Hepatocyte (in vitro differentiated cells): ENCODE data around the gene HIRIP3. TPM values are rescaled to one million over a fixed set of nuclear protein-coding genes. Genes with fewer than 3 reads are reported as not detected.

ENCODE experiments used
- DNase-seq: peaks from one replicate; pipeline ENCODE4 v3.0.0-alpha.2; 2016; ENCODE audit warnings: low spot score
- H2AFZ ChIP-seq: fragments of 200-600 bp; sonication (generic); 2 replicates; pipeline ENCODE4 v1.6.0; 2016; ENCODE audit warnings: antibody characterized with exemption, mild to moderate bottlenecking
- H3K27ac ChIP-seq: fragments of 200-600 bp; sonication (generic); 2 replicates; pipeline ENCODE4 v1.5.1; 2016; ENCODE audit warnings: mild to moderate bottlenecking
- H3K27me3 ChIP-seq: fragments of 200-600 bp; sonication (generic); 2 replicates; pipeline ENCODE4 v1.6.1; 2016
- H3K36me3 ChIP-seq: fragments of 200-600 bp; sonication (generic); replicated peaks from 2 replicates; pipeline ENCODE4 v1.5.1; 2016; ENCODE audit warnings: low read depth; ENCODE audit not compliant: insufficient read depth
- H3K4me1 ChIP-seq: fragments of 200-600 bp; sonication (generic); 2 replicates; pipeline ENCODE4 v1.5.1; 2016; ENCODE audit warnings: mild to moderate bottlenecking, moderate library complexity; ENCODE audit not compliant: insufficient read depth
- H3K4me2 ChIP-seq: fragments of 200-600 bp; sonication (generic); 2 replicates; pipeline ENCODE4 v1.6.0; 2016
- H3K4me3 ChIP-seq: fragments of 200-600 bp; sonication (generic); 2 replicates; pipeline ENCODE4 v1.5.1; 2016; ENCODE audit warnings: mild to moderate bottlenecking
- H3K79me2 ChIP-seq: fragments of 200-600 bp; sonication (generic); 2 replicates; pipeline ENCODE4 v1.6.0; 2017; ENCODE audit warnings: mild to moderate bottlenecking
- H3K9me2 ChIP-seq: fragments of 200-600 bp; sonication (generic); replicated peaks from 2 replicates; pipeline ENCODE4 v1.6.0; 2017; ENCODE audit warnings: mild to moderate bottlenecking; ENCODE audit not compliant: insufficient read depth
- H3K9me3 ChIP-seq: fragments of 200-600 bp; sonication (generic); 2 replicates; pipeline ENCODE4 v1.5.1; 2016; ENCODE audit warnings: low read depth, mild to moderate bottlenecking
- H4K20me1 ChIP-seq: fragments of 200-600 bp; sonication (generic); 2 replicates; pipeline ENCODE4 v1.6.0; 2016; ENCODE audit warnings: mild to moderate bottlenecking; ENCODE audit not compliant: insufficient read depth, poor library complexity, severe bottlenecking
- CTCF ChIP-seq: fragments of 200-600 bp; sonication (generic); IDR thresholded peaks from 2 replicates; pipeline ENCODE4 v1.5.1; 2016; ENCODE audit warnings: antibody characterized with exemption, mild to moderate bottlenecking; ENCODE audit not compliant: poor library complexity
- EZH2 ChIP-seq: fragments of 200-600 bp; sonication (generic); IDR thresholded peaks from 2 replicates; pipeline ENCODE4 v1.6.1; 2016; ENCODE audit warnings: antibody characterized with exemption, mild to moderate bottlenecking, borderline replicate concordance
- EZH2phosphoT487 ChIP-seq: fragments of 200-600 bp; sonication (generic); IDR thresholded peaks from one replicate; pipeline ENCODE4 v1.6.1; 2018; ENCODE audit warnings: antibody characterized with exemption, mild to moderate bottlenecking, low read depth, moderate library complexity; ENCODE audit not compliant: unreplicated experiment, severe bottlenecking
- WGBS: methylation state at CpG from one replicate; pipeline ENCODE4 v1.1.6; 2016; ENCODE audit warnings: low lambda C conversion rate; ENCODE audit errors: missing lambda C conversion rate; 5-methylcytosine and 5-hydroxymethylcytosine counted together
- polyA plus RNA-seq: library from polyadenylated mRNA; unstranded; fragments of >200 nt; fragmentation: Nextera tagmentation; extraction: Ambion mirVana; gene quantifications from 2 replicates; pipeline ENCODE4 v1.2.1, GENCODE V29; 2016
- total RNA-seq: library from RNA; depleted of rRNA; stranded (reverse); fragments of >200 nt; gene quantifications from 2 replicates; pipeline ENCODE4 v1.2.3, GENCODE V29; 2014

Gene HIRIP3
- total and polyA plus RNA-seq, 2 experiments from 2014 or later = 10.6 to 12.9 TPM

- H2AFZ ChIP-seq = no peak overlapping the region
- no peaks in the 10 kb centered on the region for H3K36me3 ChIP-seq
- H3K4me1 ChIP-seq = peaks cover 13% of the 10 kb centered on the region
- peaks cover 21% of the 10 kb centered on the region for H4K20me1 ChIP-seq
- WGBS = 94% methylated on average over 7 of the region's 8 CpGs
- H3K4me3 ChIP-seq = no peak overlapping the region
- H3K27me3 ChIP-seq = no peaks in the 10 kb centered on the region
- H3K9me2 ChIP-seq = no peaks in the 10 kb centered on the region
- H3K4me2 ChIP-seq = no peak overlapping the region
- H3K79me2 ChIP-seq = peaks cover 24% of the 10 kb centered on the region
- H3K9me3 ChIP-seq = no peaks in the 10 kb centered on the region
- no peak for DNase-seq
- H3K27ac ChIP-seq = no peak overlapping the region
- TF ChIP-seq EZH2 = no peak
Measured at GRCh38 chr16:29971304-29971703, 24.1 kb downstream of the HIRIP3 start.

DNA sequence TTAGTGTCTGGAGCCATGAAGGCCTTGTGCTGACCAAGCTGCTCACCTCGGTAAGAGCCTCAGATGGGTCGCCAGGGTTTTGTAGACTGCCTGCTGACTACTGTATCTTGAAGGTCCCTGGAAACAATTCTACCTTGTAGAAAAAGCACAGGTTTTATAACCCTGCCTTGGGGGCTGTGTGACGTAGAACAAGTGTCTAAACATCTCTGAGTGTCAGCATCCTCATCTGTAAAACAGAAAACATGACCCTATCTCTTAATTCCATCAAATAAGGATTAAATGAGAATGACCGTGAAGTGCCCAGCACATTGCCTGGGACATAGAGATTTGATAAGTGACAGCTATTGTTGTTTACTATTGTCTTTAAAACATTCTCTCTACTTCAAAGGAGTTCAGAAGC is 27.2 kb downstream of the HIRIP3 start:
- Histone ChIP-seq H4K20me1 (no peaks in the 10 kb centered on the region), H3K27me3 (no peaks in the 10 kb centered on the region), H3K9me2 (no peaks in the 10 kb centered on the region), H3K4me3 (no peak overlapping the region), H3K9me3 (no peaks in the 10 kb centered on the region), H3K79me2 (peaks cover 2% of the 10 kb centered on the region), H3K36me3 (no peaks in the 10 kb centered on the region), H3K27ac (no peak overlapping the region), H2AFZ (no peak overlapping the region), H3K4me2 (no peak overlapping the region), H3K4me1 (no peaks in the 10 kb centered on the region)
- TF ChIP-seq EZH2 (no peak), EZH2phosphoT487 (no peak)
- DNase-seq = no peak
- WGBS = 93% methylated on average over 4 of the region's 4 CpGs

DNA sequence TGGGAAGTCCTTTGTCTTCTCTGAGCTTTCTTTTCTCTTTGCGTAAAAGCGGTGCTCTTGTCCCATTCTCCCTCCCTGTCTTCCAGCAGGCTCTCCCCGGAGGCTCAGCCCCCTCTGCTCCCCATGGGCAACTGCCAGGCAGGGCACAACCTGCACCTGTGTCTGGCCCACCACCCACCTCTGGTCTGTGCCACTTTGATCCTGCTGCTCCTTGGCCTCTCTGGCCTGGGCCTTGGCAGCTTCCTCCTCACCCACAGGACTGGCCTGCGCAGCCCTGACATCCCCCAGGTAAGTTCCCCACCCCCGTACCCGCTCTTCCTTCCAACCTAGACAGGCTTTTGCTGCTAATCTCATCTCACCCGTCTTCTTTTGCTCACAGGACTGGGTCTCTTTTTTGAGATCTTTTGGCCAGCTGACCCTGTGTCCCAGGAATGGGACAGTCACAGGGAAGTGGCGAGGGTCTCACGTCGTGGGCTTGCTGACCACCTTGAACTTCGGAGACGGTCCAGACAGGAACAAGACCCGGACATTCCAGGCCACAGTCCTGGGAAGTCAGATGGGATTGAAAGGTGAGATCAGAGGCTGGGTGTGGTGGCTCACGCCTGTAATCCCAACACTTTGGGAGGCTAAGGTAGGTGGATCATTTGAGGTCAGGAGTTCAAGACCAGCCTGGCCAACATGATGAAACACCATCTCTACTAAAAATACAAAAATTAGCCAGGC is 32.2 kb downstream of the HIRIP3 start:
- H3K36me3 ChIP-seq = no peaks in the 10 kb centered on the region
- H3K4me2 ChIP-seq = peak overlapping the region; percentile 92
- no peaks in the 10 kb centered on the region for H3K9me3 ChIP-seq
- peak overlapping the region; percentile 54 for H3K4me3 ChIP-seq
- peak overlapping the region; percentile 94 for H3K27ac ChIP-seq
- no peaks in the 10 kb centered on the region for H3K9me2 ChIP-seq
- peaks cover 5% of the 10 kb centered on the region for H3K4me1 ChIP-seq
- H4K20me1 ChIP-seq = no peaks in the 10 kb centered on the region
- WGBS = 95% methylated on average over 14 of the region's 14 CpGs
- no peak for DNase-seq
- H3K27me3 ChIP-seq = no peaks in the 10 kb centered on the region
- H3K79me2 ChIP-seq = peaks cover 5% of the 10 kb centered on the region
- H2AFZ ChIP-seq = no peak overlapping the region
- no peak for TF ChIP-seq EZH2
- no peak for TF ChIP-seq EZH2phosphoT487
- no peak for TF ChIP-seq CTCF

- 19% methylated on average over 18 of the region's 18 CpGs for WGBS
Measured at GRCh38 chr16:29962344-29962994, 32.9 kb downstream of the HIRIP3 start.

More at GRCh38 chr16:29962344-29962994, 32.9 kb downstream of the HIRIP3 start:
- Histone ChIP-seq H2AFZ (peak overlapping the region; percentile 84), H3K27me3 (no peaks in the 10 kb centered on the region), H3K36me3 (no peaks in the 10 kb centered on the region), H3K4me3 (peak overlapping the region; percentile 54), H3K79me2 (peaks cover 5% of the 10 kb centered on the region), H4K20me1 (no peaks in the 10 kb centered on the region), H3K4me2 (peak overlapping the region; percentile 92), H3K4me1 (peaks cover 5% of the 10 kb centered on the region), H3K27ac (peak overlapping the region; percentile 94), H3K9me3 (no peaks in the 10 kb centered on the region), H3K9me2 (no peaks in the 10 kb centered on the region)
- TF ChIP-seq EZH2phosphoT487 (no peak), CTCF (no peak), EZH2 (no peak)
- peak; percentile 51 for DNase-seq
